ENCODE results near the gene NECAB3.

GRCh38 chr20:33673410-33674293 lies 576 bp downstream of the NECAB3 start:
- TF ChIP-seq CTCF (IDR thresholded peaks at IDR 0.05) (no peak), EZH2 (IDR thresholded peaks at IDR 0.05) (no peak), EZH2phosphoT487 (IDR thresholded peaks at IDR 0.05) (no peak)
